ENCODE measurements around the gene PICK1. TPM values are rescaled to one million over a fixed set of nuclear protein-coding genes. Genes with fewer than 3 reads are reported as not detected.

PICK1 gene
- total and polyA plus RNA-seq, 2 of the 8 experiments (the other 6 are each of a cell fraction or from before 2014, with no cell fraction given): 20.4 to 22.9 TPM

- Histone ChIP-seq H3K4ac (replicated peaks; ENCODE audit: insufficient read length, low read depth, low read length) (no peak overlapping the region), H2BK15ac (ENCODE audit: low read length) (no peak overlapping the region; the same call in 1 of the 2 replicates), H3K9me3 (ENCODE audit: insufficient read depth in 2 of 2, low read depth in 1 of 2, low read length in 1 of 2) (no peaks in the 10 kb centered on the region), H3K9ac (replicated peaks in 1 of 4; ENCODE audit: extremely low read depth in 1 of 4, low read depth in 3 of 4, low read length in 3 of 4) (no peak overlapping the region), H3K18ac (ENCODE audit: extremely low read depth, low read length) (no peak overlapping the region), H3K27ac (ENCODE audit: low read depth, low read length) (no peak overlapping the region), H2AK5ac (ENCODE audit: low read depth, low read length) (no peak overlapping the region), H3K79me1 (ENCODE audit: low read depth, low read length) (no peaks in the 10 kb centered on the region), H3K14ac (ENCODE audit: insufficient read length) (no peak overlapping the region), H2BK12ac (ENCODE audit: low read depth, low read length) (no peak overlapping the region), H4K8ac (ENCODE audit: extremely low read depth, insufficient read depth, low read length) (no peak overlapping the region), H3K4me3 (ENCODE audit: extremely low read depth in 1 of 4, insufficient read depth in 2 of 4, low read depth in 3 of 4, low read length in 4 of 4) (no peak overlapping the region), H2BK20ac (ENCODE audit: low read length) (no peak overlapping the region), H3K36me3 (ENCODE audit: control insufficient read depth in 2 of 4, insufficient read depth in 4 of 4, low read length in 3 of 4) (no peaks in the 10 kb centered on the region), H4K5ac (ENCODE audit: insufficient read length, low read depth, low read length) (no peak overlapping the region), H3K23ac (ENCODE audit: insufficient read length) (no peak overlapping the region), H4K91ac (replicated peaks; ENCODE audit: insufficient read length, low read length) (no peak overlapping the region), H2BK5ac (ENCODE audit: low read depth, low read length) (no peak overlapping the region), H2AFZ (ENCODE audit: low read length) (no peak overlapping the region), H3K79me2 (ENCODE audit: control insufficient read depth in 1 of 2, insufficient read depth in 2 of 2, low read length in 2 of 2) (no peaks in the 10 kb centered on the region), H3K23me2 (ENCODE audit: low read depth, low read length) (no peaks in the 10 kb centered on the region), H2BK120ac (replicated peaks; ENCODE audit: low read depth, low read length) (no peak overlapping the region), H4K20me1 (replicated peaks in 1 of 2; ENCODE audit: control insufficient read depth in 1 of 2, insufficient read depth in 2 of 2, low read length in 2 of 2) (no peaks in the 10 kb centered on the region), H3K27me3 (replicated peaks in 1 of 4; ENCODE audit: control insufficient read depth in 3 of 4, extremely low read depth in 1 of 4, insufficient read depth in 3 of 4, low read length in 3 of 4) (no peaks in the 10 kb centered on the region; a peak in 1 of 7 replicates), H3K4me1 (replicated peaks in 1 of 4; ENCODE audit: control insufficient read depth in 3 of 4, insufficient read depth in 4 of 4, low read length in 3 of 4) (peaks cover 0 to 15% (median 2%) of the 10 kb centered on the region in 4 experiments; a peak in 3 of 7 replicates), H3K4me2 (ENCODE audit: insufficient read depth in 1 of 2, low read depth in 2 of 2, low read length in 2 of 2) (no peak overlapping the region), H3K56ac (replicated peaks; ENCODE audit: insufficient read length, low read depth, low read length) (no peak overlapping the region)
- TF ChIP-seq, protein P1, sequence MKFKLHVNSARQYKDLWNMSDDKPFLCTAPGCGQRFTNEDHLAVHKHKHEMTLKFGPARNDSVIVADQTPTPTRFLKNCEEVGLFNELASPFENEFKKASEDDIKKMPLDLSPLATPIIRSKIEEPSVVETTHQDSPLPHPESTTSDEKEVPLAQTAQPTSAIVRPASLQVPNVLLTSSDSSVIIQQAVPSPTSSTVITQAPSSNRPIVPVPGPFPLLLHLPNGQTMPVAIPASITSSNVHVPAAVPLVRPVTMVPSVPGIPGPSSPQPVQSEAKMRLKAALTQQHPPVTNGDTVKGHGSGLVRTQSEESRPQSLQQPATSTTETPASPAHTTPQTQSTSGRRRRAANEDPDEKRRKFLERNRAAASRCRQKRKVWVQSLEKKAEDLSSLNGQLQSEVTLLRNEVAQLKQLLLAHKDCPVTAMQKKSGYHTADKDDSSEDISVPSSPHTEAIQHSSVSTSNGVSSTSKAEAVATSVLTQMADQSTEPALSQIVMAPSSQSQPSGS (IDR thresholded peaks at IDR 0.05; ENCODE audit: low read length): no peak
- no peak for TF ChIP-seq KDM1A (IDR thresholded peaks at IDR 0.05; ENCODE audit: borderline replicate concordance, low read length)
- TF ChIP-seq, protein P2, sequence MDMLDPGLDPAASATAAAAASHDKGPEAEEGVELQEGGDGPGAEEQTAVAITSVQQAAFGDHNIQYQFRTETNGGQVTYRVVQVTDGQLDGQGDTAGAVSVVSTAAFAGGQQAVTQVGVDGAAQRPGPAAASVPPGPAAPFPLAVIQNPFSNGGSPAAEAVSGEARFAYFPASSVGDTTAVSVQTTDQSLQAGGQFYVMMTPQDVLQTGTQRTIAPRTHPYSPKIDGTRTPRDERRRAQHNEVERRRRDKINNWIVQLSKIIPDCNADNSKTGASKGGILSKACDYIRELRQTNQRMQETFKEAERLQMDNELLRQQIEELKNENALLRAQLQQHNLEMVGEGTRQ (IDR thresholded peaks at IDR 0.05; ENCODE audit: low read length): no peak
- no peak for TF ChIP-seq GTF2F1 (IDR thresholded peaks at IDR 0.05; ENCODE audit: borderline replicate concordance, low read depth, low read length)
- DNase-seq (ENCODE audit: low read depth in 1 of 2, low spot score in 2 of 2) (no peak), FAIRE-seq (no peak)
- ChIA-PET POLR2A (ENCODE audit: partially characterized antibody) (interaction anchor here (0.6 to 1.3 kb wide), 2 partner anchors 12 to 408 kb away, joined by 3 read pairs; no protein-coding TSS in a partner anchor), CTCF (ENCODE audit: partially characterized antibody) (interaction anchor here (0.6 to 3.1 kb wide), 13 partner anchors 8 to 161 kb away, joined by 3 to 15 read pairs (median 4); no protein-coding TSS in a partner anchor)
- WGBS, 2 experiments (ENCODE audit: extremely low coverage in 1 of 2, insufficient coverage in 1 of 2, insufficient read length in 1 of 2, insufficient replicate concordance in 2 of 2, low coverage in 1 of 2, low lambda C conversion rate in 2 of 2, missing lambda C conversion rate in 1 of 2): 92% methylated on average over 12 of the region's 12 CpGs; no CpG with 5 or more reads in 1 of the 2 experiments
Observed at GRCh38 chr22:38017939-38018885, 39.0 kb upstream of the PICK1 start.
